NOMO-1 (cell line): ENCODE data around the gene TTC22.
A peak's percentile ranks its signal among the peaks of the same experiment; 100 is the strongest.

Experiments used
- DNase-seq, 2 experiments: peaks; one replicate each; lab custom pipeline; 2025; ENCODE audit not compliant: unreplicated experiment in 2 of 2; lab: John Stamatoyannopoulos, UW

TTC22 gene

DNA sequence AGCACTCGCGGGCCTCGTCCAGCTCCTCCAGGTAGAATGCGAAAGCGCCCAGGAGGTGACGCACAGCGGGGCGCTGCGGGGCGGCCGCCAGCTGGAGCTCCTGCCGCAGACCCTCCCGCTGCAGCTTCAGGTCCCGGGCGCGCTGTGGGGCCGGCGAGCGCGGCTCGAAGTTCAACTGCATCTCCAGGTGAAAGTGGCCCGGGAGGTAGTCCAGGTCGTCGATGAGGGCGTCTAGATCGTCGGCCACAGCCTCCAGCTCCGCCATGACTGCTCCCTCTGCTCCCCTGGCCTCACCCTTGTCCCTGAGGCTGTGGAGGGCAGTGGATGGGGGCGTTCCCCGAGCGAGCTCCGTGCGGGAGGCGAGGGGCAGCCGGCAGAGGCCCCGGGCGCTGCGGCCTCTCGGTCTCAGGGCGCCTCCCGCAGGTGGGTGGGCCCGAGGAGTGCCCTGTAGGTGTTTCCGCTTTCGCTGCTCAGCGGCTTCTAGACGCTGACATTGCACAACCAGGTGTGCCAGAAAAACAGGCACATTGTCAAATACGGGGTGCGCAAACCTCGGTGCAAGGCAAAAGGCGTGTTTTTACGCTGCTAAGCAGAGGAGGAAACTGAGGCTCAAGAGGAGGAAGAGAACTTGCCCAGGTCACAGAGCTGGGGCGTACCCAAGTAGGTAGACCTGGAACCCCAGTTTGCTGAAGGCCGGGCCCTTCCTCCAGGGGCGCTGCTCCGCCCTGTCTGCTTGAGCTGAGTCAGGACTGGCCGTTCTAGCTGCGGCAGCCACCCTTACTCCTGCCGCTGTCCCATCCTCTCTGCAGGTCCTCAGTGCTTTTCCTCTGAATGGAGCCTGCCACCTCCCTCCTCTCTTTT is at the start of gene TTC22:
Gene TTC22 (minus strand): TSS at position 425 of the 861 bp plus-strand sequence. CDS start 160 bp downstream, at position 265.
- peak; percentile 78 for DNase-seq

DNA sequence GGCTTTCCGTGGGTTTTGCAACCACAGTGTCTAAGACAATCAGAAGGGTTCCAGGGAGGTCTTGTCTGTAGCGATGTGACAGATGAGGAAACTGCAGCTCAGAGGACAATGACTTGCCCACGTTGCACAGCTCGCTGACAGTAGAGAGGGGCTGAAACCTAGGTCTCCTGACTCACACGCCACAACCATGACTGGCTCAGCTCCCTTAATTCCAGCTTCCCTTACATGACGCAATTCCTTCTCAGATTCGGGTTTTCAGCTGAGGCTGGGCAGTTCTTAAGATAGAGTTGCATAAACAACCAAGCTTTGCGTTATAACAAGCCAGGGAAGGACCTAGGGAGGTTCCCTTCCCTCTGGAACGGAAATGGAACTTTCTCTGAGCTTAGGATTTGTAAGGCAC is 49.6 kb upstream of the TTC22 start:
- no peak for DNase-seq

DNA sequence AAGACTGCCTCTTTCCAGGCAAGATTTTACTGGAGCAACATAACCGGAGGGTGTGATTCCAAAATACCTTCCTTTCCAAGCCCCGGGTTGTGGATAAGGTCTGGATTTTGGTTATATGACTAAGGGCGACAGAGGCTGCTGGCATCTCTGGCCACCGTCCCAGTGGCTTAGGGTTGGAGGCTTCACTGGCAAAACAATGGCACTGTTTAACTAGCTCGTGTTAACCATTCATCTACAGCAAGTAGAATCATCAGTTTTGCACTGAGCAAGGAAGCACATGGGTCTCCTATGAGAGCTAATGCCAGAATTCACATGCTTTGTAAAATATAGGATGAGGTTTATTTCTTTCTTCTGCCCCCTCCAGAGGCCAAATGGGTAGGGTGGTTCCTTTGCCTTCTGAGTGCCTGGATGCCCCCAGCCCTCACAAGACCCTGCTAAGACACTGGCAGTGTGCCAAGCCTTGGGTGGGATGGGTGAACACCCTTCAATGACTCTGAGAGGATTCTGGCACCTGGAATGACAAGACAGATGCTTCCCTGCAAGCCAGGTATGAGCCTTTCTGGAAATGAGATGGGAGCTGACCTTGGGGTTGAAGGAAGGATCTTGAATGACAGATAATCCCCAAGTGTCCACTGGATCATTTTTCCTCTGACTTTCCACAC is 49.1 kb upstream of the TTC22 start:
- DNase-seq: no peak

DNA sequence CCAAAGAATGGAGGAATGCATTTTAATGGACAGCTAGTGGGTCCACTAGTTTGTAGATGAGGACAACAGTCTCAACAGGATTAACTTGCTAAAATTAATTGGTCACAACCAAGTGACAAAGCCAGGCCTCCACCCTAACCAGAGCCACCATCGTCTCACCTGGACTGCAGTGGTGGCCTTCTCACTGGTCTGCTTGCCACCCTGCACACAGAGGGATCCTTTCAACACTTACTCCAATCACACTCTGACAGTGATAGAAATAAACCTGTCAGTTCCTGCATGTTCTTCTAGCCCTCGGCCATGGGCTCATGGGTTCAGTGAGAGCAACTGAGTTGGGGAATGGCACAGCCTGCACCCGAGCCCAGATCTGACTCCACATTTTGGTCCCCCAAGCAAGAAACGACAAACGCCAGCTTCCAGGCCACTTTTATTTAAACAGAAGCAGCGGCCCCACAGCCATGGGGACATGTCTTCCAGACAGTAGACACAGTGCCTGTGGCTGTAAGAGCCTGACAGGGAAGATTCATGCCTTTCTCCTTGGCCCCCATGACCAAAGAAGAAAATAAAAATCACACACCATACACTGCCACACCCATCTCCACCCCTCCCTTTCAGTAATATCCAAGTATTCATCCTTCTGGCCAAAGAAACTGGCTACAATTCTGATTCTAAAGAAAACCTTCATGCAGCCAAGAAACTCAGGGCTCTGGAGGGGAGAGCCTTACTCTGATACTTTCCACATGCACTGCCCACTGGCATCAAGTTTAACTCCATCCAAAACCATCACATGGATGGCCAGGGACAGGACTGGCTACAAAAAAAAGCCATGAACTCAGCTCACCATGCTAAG is 48.3 kb upstream of the TTC22 start:
- DNase-seq: no peak

DNA sequence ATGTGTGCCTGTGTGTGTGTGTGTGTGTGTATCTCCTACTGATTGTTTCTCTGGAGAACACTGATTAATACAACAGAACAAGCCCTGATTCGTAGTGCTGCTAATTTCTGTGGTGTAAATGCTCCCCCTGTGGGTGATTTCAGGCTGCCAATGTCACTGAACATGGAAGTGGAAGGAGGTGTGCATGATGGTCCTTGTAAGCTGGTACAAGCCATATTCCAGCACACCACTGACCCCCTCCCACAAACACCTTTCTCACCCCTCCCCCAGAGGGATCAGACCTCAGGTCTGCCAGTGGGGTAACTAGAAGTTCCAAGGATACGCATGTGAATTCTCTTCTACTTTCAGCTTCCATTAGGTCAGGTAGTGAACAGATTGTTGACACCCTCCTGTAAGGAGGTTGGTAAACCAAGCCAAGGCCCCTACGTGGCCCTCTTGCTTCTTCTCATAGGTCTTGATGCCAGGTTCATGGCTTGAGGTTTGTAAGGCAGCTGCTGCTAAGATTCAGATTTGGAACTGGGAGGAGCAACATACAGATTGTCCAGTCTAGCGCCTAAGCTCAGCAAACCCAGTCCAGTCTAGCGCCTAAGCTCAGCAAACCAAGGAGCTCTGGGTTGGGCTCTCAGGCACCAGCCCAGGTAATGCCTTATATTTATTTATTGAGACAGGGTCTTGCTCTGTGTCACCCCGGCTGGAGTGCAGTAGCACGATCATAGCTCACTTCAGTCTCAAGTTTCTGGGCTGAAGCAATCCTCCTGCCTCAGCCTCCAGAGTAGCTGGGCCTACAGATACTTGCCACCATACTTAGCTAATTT is 47.2 kb upstream of the TTC22 start:
- no peak for DNase-seq

DNA sequence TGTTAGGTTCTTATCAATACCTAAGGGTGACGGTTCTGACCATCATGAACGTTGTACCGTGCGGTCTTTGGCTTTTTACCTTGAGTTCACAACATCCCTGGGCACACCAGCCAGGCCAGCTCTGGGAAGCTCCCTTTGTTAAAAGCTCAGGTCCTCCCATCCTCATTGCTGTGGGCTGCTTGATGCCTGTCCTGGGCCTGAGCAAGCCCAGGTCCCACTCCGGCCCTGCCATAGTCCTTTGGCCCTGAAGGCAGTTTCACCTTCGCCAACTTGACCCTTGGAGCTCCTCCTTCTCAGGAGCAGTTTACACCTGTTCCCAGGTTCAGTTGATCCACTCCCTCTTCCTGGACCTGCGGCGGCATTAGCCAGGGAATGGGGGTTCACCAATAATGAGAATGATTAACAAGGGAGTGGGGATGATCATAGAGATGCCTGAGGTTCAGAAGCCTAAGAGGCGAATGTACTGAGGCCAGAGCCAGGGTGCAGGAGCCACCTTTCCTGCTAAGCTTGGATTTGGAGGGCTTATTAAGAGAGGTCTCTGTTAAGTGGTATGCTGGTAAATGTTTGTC is 45.7 kb upstream of the TTC22 start:
- DNase-seq: no peak

DNA sequence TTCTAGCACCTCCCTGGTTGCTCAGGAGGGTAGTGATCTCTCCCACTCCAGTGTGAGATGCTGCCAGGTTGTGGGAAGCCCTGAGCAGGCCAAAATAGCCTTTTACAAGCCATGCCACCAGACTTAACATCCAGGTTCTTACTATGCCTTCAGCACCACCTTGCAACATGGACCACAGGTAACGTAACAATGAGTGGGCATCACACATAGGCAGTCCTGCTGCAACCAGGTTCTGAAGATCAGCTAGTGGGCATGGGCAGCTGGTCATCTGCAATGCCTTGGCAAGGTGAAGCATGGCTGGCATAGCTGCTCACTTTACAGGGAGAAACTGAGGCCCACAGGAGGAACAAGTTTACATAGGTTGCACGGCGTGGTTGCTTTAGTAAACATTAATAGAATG is 45.2 kb upstream of the TTC22 start:
- DNase-seq: no peak

DNA sequence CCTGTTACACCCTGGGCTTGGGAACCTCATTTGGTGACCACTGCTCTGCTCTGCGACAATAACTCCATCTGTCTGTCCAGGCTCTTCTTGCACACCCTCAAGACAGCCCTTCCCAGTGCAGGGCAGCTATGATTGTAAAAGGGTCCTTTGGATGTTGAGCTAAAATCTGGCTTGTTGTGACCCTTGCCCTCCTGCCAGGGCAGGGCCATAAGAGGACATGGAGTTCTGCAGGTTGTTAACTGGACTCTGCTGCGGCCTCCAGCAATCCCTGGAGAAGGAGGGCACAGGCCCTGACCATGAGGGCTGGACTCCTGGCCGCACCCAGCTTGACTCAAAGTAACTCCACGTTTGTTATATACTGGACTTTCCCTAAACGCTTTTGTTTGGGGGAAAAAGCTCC is 44.6 kb upstream of the TTC22 start:
- no peak for DNase-seq

DNA sequence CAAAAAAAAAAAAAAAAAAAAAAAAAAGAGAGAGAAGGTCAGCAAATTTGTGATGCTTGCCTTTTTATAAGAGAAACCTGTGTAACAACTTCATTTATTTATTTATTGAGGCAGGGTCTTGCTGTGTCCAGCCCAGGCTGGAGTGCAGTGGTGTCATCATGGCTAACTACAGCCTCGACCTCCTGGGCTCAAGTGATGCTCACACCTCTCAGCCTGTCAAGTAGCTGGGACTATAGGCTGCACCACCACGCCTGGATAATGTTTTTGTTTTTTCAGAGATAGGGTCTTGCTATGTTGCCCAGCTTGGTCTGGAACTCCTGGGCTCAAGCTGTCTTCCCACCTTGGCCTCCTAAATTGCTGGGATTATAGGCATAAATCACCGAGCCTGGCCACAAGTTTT is 43.4 kb upstream of the TTC22 start:
- DNase-seq: no peak

DNA sequence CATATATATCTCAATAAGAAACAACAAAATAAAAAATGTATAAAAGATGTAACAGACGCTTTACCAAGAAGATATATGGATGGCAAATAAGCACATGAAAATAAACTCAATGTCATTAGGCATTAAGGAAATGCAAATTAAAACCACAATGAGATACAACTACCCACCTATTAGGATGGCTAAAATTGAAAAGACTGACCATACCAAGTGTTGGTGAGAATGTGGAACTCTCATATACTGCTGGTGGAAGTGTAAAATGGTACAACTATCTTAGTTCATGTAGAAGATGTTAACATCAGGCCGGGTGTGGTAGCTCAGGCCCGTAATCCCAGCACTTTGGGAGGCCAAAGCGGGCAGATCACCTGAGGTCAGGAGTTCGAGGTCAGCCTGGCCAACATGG is 42.3 kb upstream of the TTC22 start:
- DNase-seq: no peak

DNA sequence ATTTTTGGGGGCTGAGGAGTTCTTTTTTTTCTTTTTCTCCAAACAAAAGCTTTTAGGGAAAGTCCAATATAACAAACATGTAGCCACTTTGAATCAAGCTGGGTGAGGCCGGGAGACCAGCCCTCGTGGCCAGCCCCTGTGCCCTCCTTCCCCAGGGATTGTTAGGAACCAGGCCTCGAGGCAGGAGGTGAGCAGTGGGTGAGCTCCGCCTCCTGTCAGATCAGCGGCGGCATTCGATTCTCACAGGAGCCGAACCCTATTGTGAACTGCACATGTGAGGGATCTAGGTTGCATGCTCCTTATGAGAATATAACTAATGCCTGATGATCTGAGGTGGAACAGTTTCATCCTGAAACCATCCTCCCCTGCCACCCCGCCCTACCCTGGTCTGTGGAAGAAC is 41.8 kb upstream of the TTC22 start:
- no peak for DNase-seq

DNA sequence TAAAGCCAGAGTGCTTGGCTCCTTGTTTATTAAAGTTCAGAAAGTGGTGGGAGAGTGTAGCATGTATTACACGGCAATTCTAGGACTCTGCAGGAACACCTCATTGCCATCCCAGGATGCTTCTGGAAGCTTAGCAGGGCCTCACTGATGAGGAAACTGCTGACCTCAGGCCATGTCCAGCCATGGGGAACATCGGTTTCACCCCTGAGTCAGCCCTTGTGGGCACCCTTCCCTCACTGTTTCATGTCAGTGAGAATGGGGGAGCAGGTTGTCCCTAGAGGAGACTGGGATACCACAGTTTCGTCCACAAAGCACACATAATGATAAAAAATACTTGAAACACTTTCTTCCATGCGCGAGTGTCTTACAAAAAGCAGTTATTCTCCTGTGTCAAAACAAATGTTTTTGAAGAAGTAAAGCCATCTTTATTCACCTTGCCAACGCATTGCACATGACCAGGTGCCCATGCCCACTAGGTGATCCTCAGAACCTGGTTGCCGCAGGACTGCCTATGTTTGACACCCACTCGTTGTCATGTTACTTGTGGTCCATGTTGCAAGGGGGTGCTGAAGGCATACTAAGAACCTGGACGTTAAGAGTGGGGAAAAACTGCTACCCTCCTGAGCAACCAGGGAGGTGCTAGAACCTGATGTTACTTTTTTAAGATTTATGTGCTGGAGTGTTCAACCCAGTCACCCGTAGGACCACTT is 41.2 kb upstream of the TTC22 start:
- no peak for DNase-seq

DNA sequence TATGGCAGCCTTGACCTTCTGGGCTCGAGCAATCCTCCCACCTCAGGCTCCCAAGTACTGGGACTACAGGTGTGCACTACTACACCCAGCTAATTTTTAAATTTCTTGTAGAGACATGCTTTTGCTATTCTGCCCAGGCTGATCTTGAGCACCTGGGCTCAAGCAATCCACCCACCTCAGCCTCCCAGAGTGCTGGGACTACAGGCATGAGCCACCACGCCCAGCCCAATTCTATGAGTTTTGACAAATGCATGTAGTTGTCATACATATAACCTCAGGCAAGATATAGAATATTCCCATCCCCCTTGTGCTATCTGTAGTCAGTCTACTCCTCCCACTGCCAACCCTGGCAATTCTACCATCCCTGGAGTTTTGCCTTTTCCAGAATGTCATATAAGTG is 38.7 kb upstream of the TTC22 start:
- no peak for DNase-seq

DNA sequence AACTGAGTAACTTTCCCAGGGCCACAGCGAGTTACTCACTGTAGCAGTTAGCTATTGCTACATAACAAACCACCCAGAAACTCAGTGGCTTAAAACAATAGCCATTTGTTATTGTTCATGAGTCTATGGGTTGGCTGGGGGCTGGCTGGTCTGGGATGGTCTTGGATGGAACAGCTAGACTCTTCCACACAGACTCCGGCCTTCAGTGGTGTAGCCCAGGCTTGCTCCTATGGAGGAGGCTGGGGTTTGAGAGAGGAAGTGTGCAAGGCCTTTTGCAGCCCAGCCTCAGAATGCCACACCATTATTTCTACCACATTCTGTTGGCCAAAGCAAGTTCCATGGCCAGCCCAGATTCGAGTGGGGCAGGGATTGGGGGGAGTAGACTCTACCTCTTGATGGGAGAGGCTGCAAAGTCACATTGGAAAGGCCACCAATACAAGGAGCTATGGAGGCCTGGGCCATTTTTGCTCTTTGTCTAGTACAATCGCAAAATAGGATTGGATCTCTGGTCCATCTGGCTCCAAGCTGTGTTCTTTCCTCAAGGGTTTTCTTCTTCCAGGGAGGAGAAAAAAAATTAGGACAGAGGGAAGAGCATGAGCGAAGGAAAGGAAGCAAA is 37.5 kb upstream of the TTC22 start:
- DNase-seq: no peak

DNA sequence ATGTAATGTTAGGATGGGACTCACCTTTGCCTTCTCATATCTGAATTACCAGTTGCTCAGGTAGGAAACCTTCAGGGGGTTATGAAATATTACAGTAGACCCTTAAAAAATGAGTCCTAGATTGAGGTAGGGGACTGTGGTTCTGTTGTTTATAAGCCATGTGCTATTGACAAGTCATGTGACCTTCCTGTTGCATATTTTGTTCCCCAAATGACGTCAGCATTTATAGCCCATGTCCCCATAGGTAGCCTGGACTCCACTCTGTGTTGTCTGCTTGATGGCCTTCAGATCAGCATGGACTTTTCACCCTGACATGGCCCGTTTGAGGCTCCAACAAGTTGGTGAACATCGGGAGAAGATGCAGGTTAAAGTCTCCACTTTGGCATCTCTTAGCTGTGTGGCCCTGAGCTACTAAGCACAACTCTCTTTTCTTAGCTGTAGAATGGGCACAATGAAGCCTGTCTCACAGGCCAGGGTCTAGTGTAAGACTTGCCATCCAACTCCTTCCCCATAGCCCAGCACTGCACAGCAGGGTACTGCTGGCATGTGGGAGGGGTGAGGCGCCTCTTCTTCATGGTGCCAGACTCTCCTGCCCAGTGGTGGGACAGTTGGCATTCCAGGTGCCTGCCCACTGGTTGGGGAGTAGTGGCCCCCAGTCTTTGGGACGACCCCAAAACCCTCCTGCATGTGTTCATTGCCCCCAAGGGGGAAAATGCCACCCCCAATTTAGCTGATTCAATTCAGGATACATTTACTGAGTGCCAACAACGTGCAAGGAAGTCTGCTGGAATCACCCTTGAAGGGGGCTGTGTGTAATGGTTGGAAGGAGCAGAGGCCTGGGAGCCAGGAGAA is 36.1 kb upstream of the TTC22 start:
- no peak for DNase-seq

DNA sequence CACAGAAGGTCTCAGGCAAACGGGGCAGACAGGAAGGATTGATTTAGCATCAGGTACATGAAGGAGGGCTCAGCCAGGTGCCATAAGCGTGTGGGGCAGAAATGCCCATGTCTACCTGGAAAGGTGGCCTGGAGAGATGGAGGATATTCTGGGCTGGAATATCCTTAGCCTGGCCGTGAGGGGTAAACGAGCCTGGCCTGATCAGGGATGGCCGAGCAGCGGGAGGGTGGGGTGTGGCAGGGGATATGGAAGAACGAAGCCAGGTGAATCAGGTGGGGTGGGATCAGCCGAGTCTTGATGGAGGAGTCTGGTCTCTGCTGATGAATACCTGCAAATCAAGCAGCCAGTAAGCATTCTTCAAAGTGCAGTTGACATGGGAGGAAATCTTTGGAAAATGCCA is 35.5 kb upstream of the TTC22 start:
- DNase-seq: no peak

DNA sequence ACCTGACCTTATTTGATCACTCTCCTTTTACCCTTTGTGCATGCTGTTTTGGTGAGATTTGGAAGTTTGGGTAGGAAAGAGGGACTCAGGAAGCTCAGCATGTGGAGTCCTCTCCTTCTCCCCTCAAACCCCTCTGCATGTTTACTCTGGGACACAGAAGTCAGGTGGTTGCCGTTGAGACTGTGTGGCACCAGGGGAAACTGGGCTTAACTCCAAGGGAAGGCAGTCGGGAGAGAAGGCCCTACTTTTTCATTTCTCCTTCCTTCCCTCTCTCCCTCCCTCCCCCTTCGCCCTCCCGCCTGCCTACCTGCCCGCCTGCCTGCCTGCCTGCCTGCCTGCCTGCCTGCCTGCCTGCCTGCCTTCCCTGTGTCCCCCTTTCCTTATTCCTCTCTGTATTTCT is 34.8 kb upstream of the TTC22 start:
- DNase-seq: no peak

DNA sequence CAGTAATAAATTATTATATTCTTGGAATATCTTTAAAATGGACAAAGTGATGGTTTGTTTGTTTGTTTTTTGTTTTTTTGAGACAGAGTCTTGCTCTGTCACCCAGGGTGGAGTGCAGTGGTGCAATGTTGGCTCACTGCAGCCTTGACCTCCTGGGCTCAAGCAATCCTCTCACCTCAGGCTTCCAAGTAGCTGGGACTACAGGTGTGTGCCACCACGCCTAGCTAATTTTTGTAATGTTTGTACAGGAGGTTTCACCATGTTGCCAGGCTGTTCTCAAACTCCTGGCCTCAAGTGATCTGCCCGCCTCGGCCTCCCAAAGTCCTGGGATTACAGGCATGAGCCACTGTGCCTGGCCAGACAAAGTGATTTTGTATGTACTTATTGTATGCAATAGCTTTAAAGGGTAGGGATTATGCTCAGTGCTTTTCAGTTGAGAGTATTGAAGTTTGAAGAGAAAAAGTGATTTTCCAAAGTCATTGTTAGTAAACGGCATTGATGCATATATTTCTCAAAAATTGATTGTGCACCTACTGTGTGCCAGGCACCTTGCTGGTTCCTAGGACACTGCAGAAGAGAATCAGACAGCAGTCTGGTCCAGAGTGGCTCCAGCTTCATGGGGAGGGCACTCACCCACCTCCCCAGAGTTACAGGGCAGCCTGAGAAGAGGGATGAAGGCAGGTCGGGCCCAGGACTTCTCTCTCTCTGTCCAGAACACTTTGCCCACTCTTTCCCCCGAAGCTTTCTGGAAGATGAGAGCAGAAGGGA is 34.2 kb upstream of the TTC22 start:
- no peak for DNase-seq
